GM12891 (cell line): Measurements from ENCODE around the gene NDUFC2.

Experiments used
- POLR2A ChIP-seq: IDR thresholded peaks from 2 replicates; pipeline ENCODE4 v1.6.1; 2011; ENCODE audit warnings: low read depth, low read length, control low read depth
- POLR2AphosphoS5 ChIP-seq: IDR thresholded peaks from 2 replicates; pipeline ENCODE4 v1.6.1; 2011; ENCODE audit warnings: low read depth, low read length, control low read depth
- POU2F2 ChIP-seq: IDR thresholded peaks from 2 replicates; pipeline ENCODE4 v1.6.1; 2011; ENCODE audit warnings: low read depth, mild to moderate bottlenecking, control low read depth, low read length, moderate library complexity
- TAF1 ChIP-seq: IDR thresholded peaks from 2 replicates; pipeline ENCODE4 v1.6.1; 2011; ENCODE audit warnings: low read depth, low read length, control low read depth

DNA sequence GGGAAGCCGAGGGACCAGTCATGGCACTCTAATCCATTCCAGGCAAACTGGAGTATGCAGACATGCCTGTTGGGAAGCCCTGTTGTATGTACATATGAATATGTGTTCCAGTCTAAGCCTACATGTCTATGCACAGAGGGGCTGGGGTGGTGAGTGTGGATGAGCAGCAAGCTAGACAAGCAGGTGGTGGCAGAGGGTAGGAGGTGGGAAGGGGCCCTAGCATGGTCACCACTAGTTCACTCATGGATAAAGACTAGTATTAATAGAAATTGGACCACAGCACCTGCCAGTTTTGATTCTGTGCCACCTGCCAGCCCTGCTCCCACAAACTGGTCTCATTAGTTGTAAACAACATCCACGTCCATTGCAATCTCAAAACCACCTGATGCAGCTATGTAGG lies 14.5 kb downstream of the NDUFC2 start:
- no peak for TF ChIP-seq POLR2AphosphoS5
- TF ChIP-seq POLR2A = no peak
- no peak for TF ChIP-seq TAF1
- no peak for TF ChIP-seq POU2F2
